PC-9 (cell line): Measurements from ENCODE around the gene PARVG. TPM values are rescaled to one million over a fixed set of nuclear protein-coding genes. Genes with fewer than 3 reads are reported as not detected.

Source experiments
- BruUV-seq: library from RNA; stranded (reverse); fragments of 400-500 nt; replicated peaks from 2 replicates; lab custom pipeline; 2021; lab: Mats Ljungman, UMichigan
- CTCF ChIA-PET: fragments of 300-600 bp; sonication (Branson Sonifier 250); formaldehyde crosslinking; loops from one replicate; lab custom pipeline; 2022; ENCODE audit warnings: antibody characterized with exemption; lab: Charles Lee
- POLR2A ChIA-PET: fragments of 300-600 bp; sonication (Branson Sonifier 250); formaldehyde crosslinking; loops from one replicate; lab custom pipeline; 2022; ENCODE audit warnings: antibody characterized with exemption; ENCODE audit not compliant: unreplicated experiment; lab: Charles Lee
- DNase-seq, 2 experiments: peaks; one replicate each; pipeline versions ENCODE4 v3.0.0 to v3.0.0-alpha.2; 2015 to 2022; ENCODE audit warnings: mixed read lengths in 1 of 2
- H2AFZ ChIP-seq: fragments of 200-600 bp; sonication (generic); 2 replicates; pipeline ENCODE4 v1.8.1; 2017; ENCODE audit warnings: antibody characterized with exemption
- H3F3A ChIP-seq: fragments of 200-600 bp; sonication (generic); 2 replicates; pipeline ENCODE4 v1.8.1; 2017; ENCODE audit warnings: antibody characterized with exemption, mild to moderate bottlenecking, low read depth; ENCODE audit not compliant: insufficient read depth
- H3K27ac ChIP-seq: fragments of 200-600 bp; sonication (generic); 2 replicates; pipeline ENCODE4 v1.6.1; 2016; ENCODE audit warnings: mixed run types
- H3K27me3 ChIP-seq: fragments of 200-600 bp; sonication (generic); 2 replicates; pipeline ENCODE4 v1.6.1; 2016; ENCODE audit warnings: low read depth, mixed run types; ENCODE audit not compliant: insufficient read depth
- H3K36me3 ChIP-seq: fragments of 200-600 bp; sonication (generic); 2 replicates; pipeline ENCODE4 v1.6.1; 2016; ENCODE audit warnings: low read depth, mixed run types
- H3K4me1 ChIP-seq: fragments of 200-600 bp; sonication (generic); replicated peaks from 2 replicates; pipeline ENCODE4 v1.6.1; 2016; ENCODE audit warnings: mixed run types; ENCODE audit not compliant: insufficient read depth
- H3K4me2 ChIP-seq: fragments of 200-600 bp; sonication (generic); 2 replicates; pipeline ENCODE4 v1.6.1; 2017; ENCODE audit warnings: mixed run types
- H3K4me3 ChIP-seq: fragments of 200-600 bp; sonication (generic); 2 replicates; pipeline ENCODE4 v1.6.1; 2016; ENCODE audit warnings: mixed run types
- H3K79me2 ChIP-seq: fragments of 200-600 bp; sonication (generic); 2 replicates; pipeline ENCODE4 v1.6.1; 2017; ENCODE audit warnings: low read depth, mixed run types
- H3K9me2 ChIP-seq: fragments of 200-600 bp; sonication (generic); 2 replicates; pipeline ENCODE4 v1.8.1; 2017; ENCODE audit warnings: mild to moderate bottlenecking; ENCODE audit not compliant: insufficient read depth
- H3K9me3 ChIP-seq: fragments of 200-600 bp; sonication (generic); 2 replicates; pipeline ENCODE4 v1.8.1; 2016; ENCODE audit warnings: low read depth; ENCODE audit not compliant: insufficient read depth
- H4K20me1 ChIP-seq: fragments of 200-600 bp; sonication (generic); 2 replicates; pipeline ENCODE4 v1.8.1; 2017; ENCODE audit not compliant: insufficient read depth
- CTCF ChIP-seq: fragments of 200-600 bp; sonication (generic); conservative IDR thresholded peaks from 2 replicates; pipeline ENCODE4 v1.6.1; 2017; ENCODE audit warnings: mixed run types, antibody characterized with exemption, mild to moderate bottlenecking, moderate library complexity
- EZH2 ChIP-seq: fragments of 200-600 bp; sonication (generic); IDR thresholded peaks from 2 replicates; pipeline ENCODE4 v1.8.0; 2017; ENCODE audit warnings: antibody characterized with exemption, low read depth
- intact Hi-C: fragments of 100-400 bp; cut with micrococcal nuclease; formaldehyde crosslinking; loops from one replicate; pipeline ENCODE4 v1.10.0; 2022; ENCODE audit not compliant: unreplicated experiment
- total RNA-seq: library from RNA; stranded (reverse); gene quantifications from 2 replicates; pipeline ENCODE4 v1.2.3, GENCODE V29; 2021

Gene PARVG
- total RNA-seq, 1 experiment from 2014 or later = not detected

GRCh38 chr22:44161673-44162072, 19.1 kb upstream of the PARVG start:
- Histone ChIP-seq H2AFZ (no peak overlapping the region), H3K36me3 (no peaks in the 10 kb centered on the region), H3K4me3 (no peak overlapping the region), H3K9me3 (no peaks in the 10 kb centered on the region), H3K79me2 (no peaks in the 10 kb centered on the region), H3K9me2 (no peaks in the 10 kb centered on the region), H4K20me1 (0 out of 2 replicates have a peak, but pooled peaks cover 4% of the 10 kb centered on the region), H3K27ac (no peak overlapping the region), H3F3A (no peaks in the 10 kb centered on the region), H3K4me2 (no peak overlapping the region), H3K27me3 (no peaks in the 10 kb centered on the region), H3K4me1 (no peaks in the 10 kb centered on the region)
- TF ChIP-seq CTCF (no peak), EZH2 (no peak)
- ChIA-PET POLR2A (no interaction called here), CTCF (no interaction called here)
- DNase-seq = no peak
- intact Hi-C loops = no loop called here
- BruUV-seq = no TSS peak

- intact Hi-C loops = no loop called here
- Histone ChIP-seq H3K9me2 (no peaks in the 10 kb centered on the region), H3K4me1 (no peaks in the 10 kb centered on the region), H3K4me3 (no peak overlapping the region), H3K9me3 (no peaks in the 10 kb centered on the region), H3F3A (no peaks in the 10 kb centered on the region), H3K4me2 (no peak overlapping the region), H4K20me1 (0 out of 2 replicates have a peak, but pooled peaks cover 4% of the 10 kb centered on the region), H3K79me2 (no peaks in the 10 kb centered on the region), H2AFZ (no peak overlapping the region), H3K27ac (no peak overlapping the region), H3K36me3 (no peaks in the 10 kb centered on the region), H3K27me3 (no peaks in the 10 kb centered on the region)
- DNase-seq = no peak
- TF ChIP-seq EZH2 (no peak), CTCF (no peak)
- ChIA-PET POLR2A (no interaction called here), CTCF (no interaction called here)
- BruUV-seq = no TSS peak
Measured at GRCh38 chr22:44162960-44163359, 17.8 kb upstream of the PARVG start.

- TF ChIP-seq EZH2 = no peak
- no peak for TF ChIP-seq CTCF
- H3K9me3 ChIP-seq = no peaks in the 10 kb centered on the region
- intact Hi-C loops = no loop called here
- H3K9me2 ChIP-seq = no peaks in the 10 kb centered on the region
- POLR2A ChIA-PET = no interaction called here
- no peaks in the 10 kb centered on the region for H3K36me3 ChIP-seq
- H2AFZ ChIP-seq = no peak overlapping the region
- H3K27me3 ChIP-seq = no peaks in the 10 kb centered on the region
- no peak overlapping the region for H3K4me2 ChIP-seq
- H3K27ac ChIP-seq = no peak overlapping the region
- BruUV-seq = no TSS peak
- 0 out of 2 replicates have a peak, but pooled peaks cover 2% of the 10 kb centered on the region for H4K20me1 ChIP-seq
- no peak for DNase-seq
- H3F3A ChIP-seq = no peaks in the 10 kb centered on the region
- H3K4me3 ChIP-seq = no peak overlapping the region
- CTCF ChIA-PET = no interaction called here
- H3K79me2 ChIP-seq = no peaks in the 10 kb centered on the region
- no peaks in the 10 kb centered on the region for H3K4me1 ChIP-seq
Measured at GRCh38 chr22:44163536-44163935, 17.2 kb upstream of the PARVG start.
